ENCODE measurements around the gene GTPBP2.

Gene GTPBP2

DNA sequence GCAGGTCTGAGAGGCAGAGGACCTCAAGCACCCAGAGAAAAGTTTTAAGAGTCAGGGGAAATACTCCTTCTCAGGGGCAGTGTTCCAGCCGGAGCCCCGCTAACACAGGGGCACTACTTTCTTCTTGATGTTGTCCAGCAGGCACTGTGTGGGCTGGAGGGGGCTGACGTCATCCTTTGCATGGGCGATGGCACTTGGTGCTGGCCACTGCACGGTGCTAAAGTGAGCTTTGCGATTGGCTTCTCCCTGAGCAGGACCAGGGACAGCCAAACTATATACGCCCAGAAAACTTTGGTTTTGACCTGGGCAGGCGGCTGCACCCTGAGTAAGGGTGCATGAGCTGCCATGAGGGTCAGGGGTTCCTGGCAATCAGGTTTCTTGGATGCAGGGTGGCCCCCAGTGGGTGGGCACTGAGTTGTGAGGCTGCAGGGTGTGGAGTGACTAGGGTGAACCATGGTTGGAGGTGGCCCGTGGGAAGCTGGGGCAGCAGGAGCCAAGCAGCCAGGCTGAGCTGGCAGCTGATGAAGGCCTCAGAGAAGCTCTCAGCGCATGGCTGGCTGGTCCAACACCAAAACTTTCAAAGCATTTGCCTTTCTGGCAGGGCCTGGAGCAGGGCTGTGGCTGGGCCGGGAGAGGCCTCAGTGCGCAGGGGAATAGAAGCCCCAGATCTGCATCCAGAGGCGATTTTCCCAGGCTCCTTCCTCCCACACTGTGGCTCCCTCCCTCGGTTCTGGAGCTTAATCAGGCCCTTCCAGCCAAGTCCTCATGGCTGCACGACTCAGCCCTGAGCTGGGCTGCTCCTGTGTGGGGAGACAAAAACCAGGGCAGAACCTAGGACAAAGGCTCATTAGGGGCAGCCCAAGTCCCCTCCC lies 40.2 kb upstream of the GTPBP2 start (continued):
- TF ChIP-seq, protein P1, sequence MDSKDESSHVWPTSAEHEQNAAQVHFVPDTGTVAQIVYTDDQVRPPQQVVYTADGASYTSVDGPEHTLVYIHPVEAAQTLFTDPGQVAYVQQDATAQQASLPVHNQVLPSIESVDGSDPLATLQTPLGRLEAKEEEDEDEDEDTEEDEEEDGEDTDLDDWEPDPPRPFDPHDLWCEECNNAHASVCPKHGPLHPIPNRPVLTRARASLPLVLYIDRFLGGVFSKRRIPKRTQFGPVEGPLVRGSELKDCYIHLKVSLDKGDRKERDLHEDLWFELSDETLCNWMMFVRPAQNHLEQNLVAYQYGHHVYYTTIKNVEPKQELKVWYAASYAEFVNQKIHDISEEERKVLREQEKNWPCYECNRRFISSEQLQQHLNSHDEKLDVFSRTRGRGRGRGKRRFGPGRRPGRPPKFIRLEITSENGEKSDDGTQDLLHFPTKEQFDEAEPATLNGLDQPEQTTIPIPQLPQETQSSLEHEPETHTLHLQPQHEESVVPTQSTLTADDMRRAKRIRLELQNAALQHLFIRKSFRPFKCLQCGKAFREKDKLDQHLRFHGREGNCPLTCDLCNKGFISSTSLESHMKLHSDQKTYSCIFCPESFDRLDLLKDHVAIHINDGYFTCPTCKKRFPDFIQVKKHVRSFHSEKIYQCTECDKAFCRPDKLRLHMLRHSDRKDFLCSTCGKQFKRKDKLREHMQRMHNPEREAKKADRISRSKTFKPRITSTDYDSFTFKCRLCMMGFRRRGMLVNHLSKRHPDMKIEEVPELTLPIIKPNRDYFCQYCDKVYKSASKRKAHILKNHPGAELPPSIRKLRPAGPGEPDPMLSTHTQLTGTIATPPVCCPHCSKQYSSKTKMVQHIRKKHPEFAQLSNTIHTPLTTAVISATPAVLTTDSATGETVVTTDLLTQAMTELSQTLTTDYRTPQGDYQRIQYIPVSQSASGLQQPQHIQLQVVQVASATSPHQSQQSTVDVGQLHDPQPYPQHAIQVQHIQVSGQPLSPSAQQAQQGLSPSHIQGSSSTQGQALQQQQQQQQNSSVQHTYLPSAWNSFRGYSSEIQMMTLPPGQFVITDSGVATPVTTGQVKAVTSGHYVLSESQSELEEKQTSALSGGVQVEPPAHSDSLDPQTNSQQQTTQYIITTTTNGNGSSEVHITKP (tag by site-specific recombination; IDR thresholded peaks at IDR 0.05), result no peak
- TF ChIP-seq, protein P2, sequence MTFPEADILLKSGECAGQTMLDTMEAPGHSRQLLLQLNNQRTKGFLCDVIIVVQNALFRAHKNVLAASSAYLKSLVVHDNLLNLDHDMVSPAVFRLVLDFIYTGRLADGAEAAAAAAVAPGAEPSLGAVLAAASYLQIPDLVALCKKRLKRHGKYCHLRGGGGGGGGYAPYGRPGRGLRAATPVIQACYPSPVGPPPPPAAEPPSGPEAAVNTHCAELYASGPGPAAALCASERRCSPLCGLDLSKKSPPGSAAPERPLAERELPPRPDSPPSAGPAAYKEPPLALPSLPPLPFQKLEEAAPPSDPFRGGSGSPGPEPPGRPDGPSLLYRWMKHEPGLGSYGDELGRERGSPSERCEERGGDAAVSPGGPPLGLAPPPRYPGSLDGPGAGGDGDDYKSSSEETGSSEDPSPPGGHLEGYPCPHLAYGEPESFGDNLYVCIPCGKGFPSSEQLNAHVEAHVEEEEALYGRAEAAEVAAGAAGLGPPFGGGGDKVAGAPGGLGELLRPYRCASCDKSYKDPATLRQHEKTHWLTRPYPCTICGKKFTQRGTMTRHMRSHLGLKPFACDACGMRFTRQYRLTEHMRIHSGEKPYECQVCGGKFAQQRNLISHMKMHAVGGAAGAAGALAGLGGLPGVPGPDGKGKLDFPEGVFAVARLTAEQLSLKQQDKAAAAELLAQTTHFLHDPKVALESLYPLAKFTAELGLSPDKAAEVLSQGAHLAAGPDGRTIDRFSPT (tag by site-specific recombination; IDR thresholded peaks at IDR 0.05), result 0 out of 2 replicates have a peak, but pooled peaks have one; percentile 20
- TF ChIP-seq, protein P3, sequence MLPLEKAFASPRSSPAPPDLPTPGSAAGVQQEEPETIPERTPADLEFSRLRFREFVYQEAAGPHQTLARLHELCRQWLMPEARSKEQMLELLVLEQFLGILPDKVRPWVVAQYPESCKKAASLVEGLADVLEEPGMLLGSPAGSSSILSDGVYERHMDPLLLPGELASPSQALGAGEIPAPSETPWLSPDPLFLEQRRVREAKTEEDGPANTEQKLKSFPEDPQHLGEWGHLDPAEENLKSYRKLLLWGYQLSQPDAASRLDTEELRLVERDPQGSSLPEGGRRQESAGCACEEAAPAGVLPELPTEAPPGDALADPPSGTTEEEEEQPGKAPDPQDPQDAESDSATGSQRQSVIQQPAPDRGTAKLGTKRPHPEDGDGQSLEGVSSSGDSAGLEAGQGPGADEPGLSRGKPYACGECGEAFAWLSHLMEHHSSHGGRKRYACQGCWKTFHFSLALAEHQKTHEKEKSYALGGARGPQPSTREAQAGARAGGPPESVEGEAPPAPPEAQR (tag by site-specific recombination; IDR thresholded peaks at IDR 0.05), result no peak
- TF ChIP-seq ZNF561 (tag by site-specific recombination; IDR thresholded peaks at IDR 0.05; ENCODE audit: borderline replicate concordance), result no peak
- TF ChIP-seq ZNF600 (tag by site-specific recombination; IDR thresholded peaks at IDR 0.05), result peak; percentile 56; the same call in 1 of the 2 replicates
- TF ChIP-seq ZIC2 (tag by site-specific recombination; IDR thresholded peaks at IDR 0.05), result peak; percentile 39; the same call in 1 of the 2 replicates

DNA sequence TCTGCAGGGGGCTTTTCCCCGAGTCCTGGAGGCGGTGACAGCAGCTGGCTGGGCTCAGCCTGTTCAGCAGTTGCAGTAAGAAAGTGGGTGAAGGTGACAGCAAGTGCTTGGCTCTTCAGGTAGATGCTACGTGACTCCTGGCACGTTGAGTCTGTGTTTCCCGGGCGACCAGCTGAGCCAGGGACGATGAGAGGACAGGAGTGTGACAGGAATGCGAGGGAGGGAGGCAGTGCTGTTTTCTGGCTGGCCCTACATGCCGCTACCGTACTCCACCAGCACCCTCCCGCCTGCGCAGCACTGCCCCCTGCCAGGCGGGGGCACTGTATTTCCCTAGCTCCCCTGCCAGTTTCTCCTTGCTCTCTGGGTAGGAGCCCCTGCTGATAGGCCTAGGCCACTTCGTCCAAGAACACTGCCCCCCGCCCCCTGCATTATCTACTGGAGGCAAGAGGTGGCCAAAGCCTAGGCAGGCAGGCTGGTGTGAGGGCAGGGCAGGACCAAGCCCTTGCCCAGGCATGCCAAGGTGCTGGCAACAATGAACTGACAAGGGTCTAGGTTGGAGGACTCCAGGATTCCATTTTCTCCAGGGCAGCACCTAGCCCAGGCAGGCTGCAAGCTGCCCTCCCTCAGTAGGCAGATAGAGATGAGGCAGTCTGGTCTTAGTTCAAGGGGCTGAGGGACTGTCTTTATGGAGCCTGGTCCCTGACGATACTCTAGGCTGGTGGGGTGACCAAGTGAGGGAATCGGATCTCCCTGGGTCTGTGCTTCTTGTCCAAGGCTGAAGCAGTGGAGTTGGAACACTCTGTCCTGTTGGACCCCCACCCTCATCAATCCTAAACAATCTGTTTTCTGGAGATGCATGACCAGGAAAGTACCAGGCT lies 39.3 kb upstream of the GTPBP2 start:
- peaks cover 3 to 30% of the 10 kb centered on the region in 2 experiments; a peak in 2 of 3 replicates for H3K36me3 ChIP-seq (ENCODE audit: control insufficient read depth in 2 of 2, insufficient read depth in 1 of 2, low read length in 2 of 2)
- no peaks in the 10 kb centered on the region for H3K9me3 ChIP-seq (ENCODE audit: control insufficient read depth, insufficient read depth, low read depth, low read length)
- peaks cover 3% of the 10 kb centered on the region; the same call in 1 of the 2 replicates for H3K4me1 ChIP-seq (ENCODE audit: control insufficient read depth, insufficient read depth, low read length)
- H3K4me3 ChIP-seq (ENCODE audit: low read depth, low read length), result no peak overlapping the region
- POLR2A ChIA-PET, result interaction anchor here (0.7 to 4.6 kb wide), 11 partner anchors 20 to 410 kb away, joined by 3 to 36 read pairs (median 4); partner anchors contain the start of genes GTPBP2, MRPS18A and VEGFA
- peak overlapping the region; percentile 19 for H3K27ac ChIP-seq (ENCODE audit: extremely low read depth, low read depth, low read length)
- CTCF ChIA-PET, result interaction anchor here (0.7 to 7.2 kb wide), 43 partner anchors 10 to 685 kb away, joined by 3 to 101 read pairs (median 5); partner anchors contain the start of genes MRPS18A, RSPH9 and VEGFA
- TF ChIP-seq ZNF777 (tag by site-specific recombination; IDR thresholded peaks at IDR 0.05; ENCODE audit: borderline replicate concordance) (no peak), ZNF175 (tag by site-specific recombination; IDR thresholded peaks at IDR 0.05) (no peak), ZNF549 (tag by site-specific recombination; IDR thresholded peaks at IDR 0.05) (no peak), ZNF404 (tag by site-specific recombination; IDR thresholded peaks at IDR 0.05) (no peak), ZBTB48 (tag by site-specific recombination; IDR thresholded peaks at IDR 0.05) (peak; percentile 61; the same call in 1 of the 2 replicates), ZIC2 (tag by site-specific recombination; IDR thresholded peaks at IDR 0.05) (peak; percentile 97), ZNF555 (tag by site-specific recombination; conservative IDR thresholded peaks at IDR 0.05) (no peak), ZNF548 (tag by site-specific recombination; IDR thresholded peaks at IDR 0.05) (no peak), ZNF701 (tag by site-specific recombination; IDR thresholded peaks at IDR 0.05) (no peak)
- TF ChIP-seq, protein P4, sequence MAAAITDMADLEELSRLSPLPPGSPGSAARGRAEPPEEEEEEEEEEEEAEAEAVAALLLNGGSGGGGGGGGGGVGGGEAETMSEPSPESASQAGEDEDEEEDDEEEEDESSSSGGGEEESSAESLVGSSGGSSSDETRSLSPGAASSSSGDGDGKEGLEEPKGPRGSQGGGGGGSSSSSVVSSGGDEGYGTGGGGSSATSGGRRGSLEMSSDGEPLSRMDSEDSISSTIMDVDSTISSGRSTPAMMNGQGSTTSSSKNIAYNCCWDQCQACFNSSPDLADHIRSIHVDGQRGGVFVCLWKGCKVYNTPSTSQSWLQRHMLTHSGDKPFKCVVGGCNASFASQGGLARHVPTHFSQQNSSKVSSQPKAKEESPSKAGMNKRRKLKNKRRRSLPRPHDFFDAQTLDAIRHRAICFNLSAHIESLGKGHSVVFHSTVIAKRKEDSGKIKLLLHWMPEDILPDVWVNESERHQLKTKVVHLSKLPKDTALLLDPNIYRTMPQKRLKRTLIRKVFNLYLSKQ (tag by site-specific recombination; IDR thresholded peaks at IDR 0.05; ENCODE audit: borderline replicate concordance), result no peak
- TF ChIP-seq, protein P5, sequence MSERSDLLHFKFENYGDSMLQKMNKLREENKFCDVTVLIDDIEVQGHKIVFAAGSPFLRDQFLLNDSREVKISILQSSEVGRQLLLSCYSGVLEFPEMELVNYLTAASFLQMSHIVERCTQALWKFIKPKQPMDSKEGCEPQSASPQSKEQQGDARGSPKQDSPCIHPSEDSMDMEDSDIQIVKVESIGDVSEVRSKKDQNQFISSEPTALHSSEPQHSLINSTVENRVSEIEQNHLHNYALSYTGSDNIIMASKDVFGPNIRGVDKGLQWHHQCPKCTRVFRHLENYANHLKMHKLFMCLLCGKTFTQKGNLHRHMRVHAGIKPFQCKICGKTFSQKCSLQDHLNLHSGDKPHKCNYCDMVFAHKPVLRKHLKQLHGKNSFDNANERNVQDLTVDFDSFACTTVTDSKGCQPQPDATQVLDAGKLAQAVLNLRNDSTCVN (tag by site-specific recombination; optimal IDR thresholded peaks at IDR 0.05), result peak; percentile 13
- TF ChIP-seq, protein P6, sequence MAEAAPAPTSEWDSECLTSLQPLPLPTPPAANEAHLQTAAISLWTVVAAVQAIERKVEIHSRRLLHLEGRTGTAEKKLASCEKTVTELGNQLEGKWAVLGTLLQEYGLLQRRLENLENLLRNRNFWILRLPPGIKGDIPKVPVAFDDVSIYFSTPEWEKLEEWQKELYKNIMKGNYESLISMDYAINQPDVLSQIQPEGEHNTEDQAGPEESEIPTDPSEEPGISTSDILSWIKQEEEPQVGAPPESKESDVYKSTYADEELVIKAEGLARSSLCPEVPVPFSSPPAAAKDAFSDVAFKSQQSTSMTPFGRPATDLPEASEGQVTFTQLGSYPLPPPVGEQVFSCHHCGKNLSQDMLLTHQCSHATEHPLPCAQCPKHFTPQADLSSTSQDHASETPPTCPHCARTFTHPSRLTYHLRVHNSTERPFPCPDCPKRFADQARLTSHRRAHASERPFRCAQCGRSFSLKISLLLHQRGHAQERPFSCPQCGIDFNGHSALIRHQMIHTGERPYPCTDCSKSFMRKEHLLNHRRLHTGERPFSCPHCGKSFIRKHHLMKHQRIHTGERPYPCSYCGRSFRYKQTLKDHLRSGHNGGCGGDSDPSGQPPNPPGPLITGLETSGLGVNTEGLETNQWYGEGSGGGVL (tag by site-specific recombination; IDR thresholded peaks at IDR 0.05), result no peak
- TF ChIP-seq, protein P7, sequence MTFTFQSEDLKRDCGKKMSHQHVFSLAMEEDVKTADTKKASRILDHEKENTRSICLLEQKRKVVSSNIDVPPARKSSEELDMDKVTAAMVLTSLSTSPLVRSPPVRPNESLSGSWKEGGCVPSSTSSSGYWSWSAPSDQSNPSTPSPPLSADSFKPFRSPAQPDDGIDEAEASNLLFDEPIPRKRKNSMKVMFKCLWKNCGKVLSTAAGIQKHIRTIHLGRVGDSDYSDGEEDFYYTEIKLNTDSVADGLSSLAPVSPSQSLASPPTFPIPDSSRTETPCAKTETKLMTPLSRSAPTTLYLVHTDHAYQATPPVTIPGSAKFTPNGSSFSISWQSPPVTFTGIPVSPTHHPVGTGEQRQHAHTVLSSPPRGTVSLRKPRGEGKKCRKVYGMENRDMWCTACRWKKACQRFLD (tag by site-specific recombination; IDR thresholded peaks at IDR 0.05), result no peak
